ENCODE measurements around the gene GNA12. TPM values are rescaled to one million over a fixed set of nuclear protein-coding genes. Genes with fewer than 3 reads are reported as not detected.

The GNA12 gene
- total RNA-seq, 3 donors from 2014 or later: 21.7 to 57.7 (median 25.7) TPM

GRCh38 chr7:2800220-2800930 lies 43.7 kb downstream of the GNA12 start:
- ATAC-seq: no peak

GRCh38 chr7:2799253-2799652 lies 44.9 kb downstream of the GNA12 start:
- intact Hi-C loops (cut with DNase I, micrococcal nuclease): no loop called here
- ATAC-seq: no peak

More at GRCh38 chr7:2800220-2800930, 43.7 kb downstream of the GNA12 start:
- Histone ChIP-seq H3K4me1 (ENCODE audit: low read depth) (peaks cover 10% of the 10 kb centered on the region), H3K4me3 (no peak overlapping the region), H3K36me3 (ENCODE audit: low read depth) (no peaks in the 10 kb centered on the region), H3K9me3 (no peaks in the 10 kb centered on the region)
- no peak for TF ChIP-seq CTCF (IDR thresholded peaks at IDR 0.05)
- intact Hi-C loops (cut with DNase I, micrococcal nuclease): no loop called here
- DNase-seq: no peak

GRCh38 chr7:2798669-2799068 lies 45.4 kb downstream of the GNA12 start:
- Histone ChIP-seq H3K9me3 (no peaks in the 10 kb centered on the region), H3K4me3 (no peak overlapping the region), H3K36me3 (ENCODE audit: low read depth) (no peaks in the 10 kb centered on the region), H3K4me1 (ENCODE audit: low read depth) (peaks cover 9% of the 10 kb centered on the region)
- TF ChIP-seq CTCF (IDR thresholded peaks at IDR 0.05): no peak
- ATAC-seq (no peak), DNase-seq (no peak)
- intact Hi-C loops (cut with DNase I, micrococcal nuclease): no loop called here

More at GRCh38 chr7:2799253-2799652, 44.9 kb downstream of the GNA12 start:
- no peak for DNase-seq
- H3K4me1 ChIP-seq (ENCODE audit: low read depth): peaks cover 10% of the 10 kb centered on the region
- H3K36me3 ChIP-seq (ENCODE audit: low read depth): no peaks in the 10 kb centered on the region
- no peak overlapping the region for H3K4me3 ChIP-seq
- no peak for TF ChIP-seq CTCF (IDR thresholded peaks at IDR 0.05)
- no peaks in the 10 kb centered on the region for H3K9me3 ChIP-seq

- no peaks in the 10 kb centered on the region for H3K36me3 ChIP-seq (ENCODE audit: low read depth)
- DNase-seq: peak in 1 of 3 donors; percentile 55
- H3K4me1 ChIP-seq (ENCODE audit: low read depth): no peaks in the 10 kb centered on the region
- peak; percentile 38 for ATAC-seq
- TF ChIP-seq CTCF (IDR thresholded peaks at IDR 0.05): no peak
- H3K4me3 ChIP-seq: no peak overlapping the region
- intact Hi-C loops (cut with DNase I, micrococcal nuclease): no loop called here
- H3K9me3 ChIP-seq: no peaks in the 10 kb centered on the region
Measured at GRCh38 chr7:2796358-2797352, 47.5 kb downstream of the GNA12 start.

- DNase-seq (no peak), ATAC-seq (no peak)
- no peak for TF ChIP-seq CTCF (IDR thresholded peaks at IDR 0.05)
Measured at GRCh38 chr7:2795906-2796305, 48.2 kb downstream of the GNA12 start.

More at GRCh38 chr7:2795906-2796305, 48.2 kb downstream of the GNA12 start:
- H3K4me1 ChIP-seq (ENCODE audit: low read depth): no peaks in the 10 kb centered on the region
- no peaks in the 10 kb centered on the region for H3K9me3 ChIP-seq
- intact Hi-C loops (cut with DNase I, micrococcal nuclease): no loop called here
- no peak overlapping the region for H3K4me3 ChIP-seq
- H3K36me3 ChIP-seq (ENCODE audit: low read depth): no peaks in the 10 kb centered on the region
